ENCODE measurements around the gene SLC39A11. TPM values are rescaled to one million over a fixed set of nuclear protein-coding genes. Genes with fewer than 3 reads are reported as not detected.

SLC39A11 gene
- total RNA-seq, 1 donor from 2014 or later, result 21.5 TPM

DNA sequence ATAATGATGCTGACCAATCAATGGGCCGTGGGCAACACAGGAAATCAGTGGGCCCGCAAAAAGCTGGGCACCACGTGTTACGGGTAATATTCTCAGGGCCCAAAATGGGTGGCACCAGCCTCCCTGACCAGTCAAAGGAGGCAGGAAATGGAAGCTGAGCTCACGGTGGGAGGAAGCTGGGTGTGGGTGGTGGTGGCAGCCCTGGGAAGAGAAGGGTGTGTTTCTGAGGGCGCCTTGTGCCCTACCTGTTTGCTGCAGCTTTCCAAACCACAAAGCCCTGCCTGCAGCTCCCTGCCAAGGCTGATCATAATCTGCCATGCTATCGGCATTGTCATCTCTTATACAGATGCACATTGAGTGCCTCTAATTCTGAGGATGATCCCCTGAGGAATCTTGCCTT is 457.9 kb downstream of the SLC39A11 start:
- Histone ChIP-seq H3K27ac (ENCODE audit: low read depth, low read length) (no peak overlapping the region), H3K27me3 (ENCODE audit: insufficient read depth, low read length) (peaks cover 4% of the 10 kb centered on the region), H3K36me3 (ENCODE audit: insufficient read depth, low read length) (no peaks in the 10 kb centered on the region), H2AFZ (ENCODE audit: low read depth, low read length) (no peak overlapping the region), H3K4me3 (ENCODE audit: insufficient read depth, low read depth, low read length) (no peak overlapping the region), H3K9me3 (ENCODE audit: insufficient read depth, low read depth, low read length) (no peaks in the 10 kb centered on the region), H3K9ac (ENCODE audit: low read length) (no peak overlapping the region), H3K4me2 (ENCODE audit: low read length) (no peak overlapping the region), H3K79me2 (ENCODE audit: insufficient read depth, low read length) (no peaks in the 10 kb centered on the region), H4K20me1 (ENCODE audit: insufficient read depth, low read length) (no peaks in the 10 kb centered on the region), H3K4me1 (ENCODE audit: insufficient read depth, low read length) (peaks cover 2% of the 10 kb centered on the region)
- no peak overlapping the region for H3K4me3 Mint-ChIP-seq (ENCODE audit: unreplicated experiment)
- H3K27me3 Mint-ChIP-seq (ENCODE audit: low read depth, unreplicated experiment), result peaks cover 14% of the 10 kb centered on the region
- DNase-seq (ENCODE audit: low read depth) (no peak), FAIRE-seq (no peak)
- H3K9me3 Mint-ChIP-seq (ENCODE audit: unreplicated experiment), result peaks cover 2% of the 10 kb centered on the region
- no peak overlapping the region for H3K27ac Mint-ChIP-seq (ENCODE audit: unreplicated experiment)
- no peak for TF ChIP-seq EZH2 (IDR thresholded peaks at IDR 0.05; ENCODE audit: insufficient read depth, low read length)
- TF ChIP-seq, protein P1, sequence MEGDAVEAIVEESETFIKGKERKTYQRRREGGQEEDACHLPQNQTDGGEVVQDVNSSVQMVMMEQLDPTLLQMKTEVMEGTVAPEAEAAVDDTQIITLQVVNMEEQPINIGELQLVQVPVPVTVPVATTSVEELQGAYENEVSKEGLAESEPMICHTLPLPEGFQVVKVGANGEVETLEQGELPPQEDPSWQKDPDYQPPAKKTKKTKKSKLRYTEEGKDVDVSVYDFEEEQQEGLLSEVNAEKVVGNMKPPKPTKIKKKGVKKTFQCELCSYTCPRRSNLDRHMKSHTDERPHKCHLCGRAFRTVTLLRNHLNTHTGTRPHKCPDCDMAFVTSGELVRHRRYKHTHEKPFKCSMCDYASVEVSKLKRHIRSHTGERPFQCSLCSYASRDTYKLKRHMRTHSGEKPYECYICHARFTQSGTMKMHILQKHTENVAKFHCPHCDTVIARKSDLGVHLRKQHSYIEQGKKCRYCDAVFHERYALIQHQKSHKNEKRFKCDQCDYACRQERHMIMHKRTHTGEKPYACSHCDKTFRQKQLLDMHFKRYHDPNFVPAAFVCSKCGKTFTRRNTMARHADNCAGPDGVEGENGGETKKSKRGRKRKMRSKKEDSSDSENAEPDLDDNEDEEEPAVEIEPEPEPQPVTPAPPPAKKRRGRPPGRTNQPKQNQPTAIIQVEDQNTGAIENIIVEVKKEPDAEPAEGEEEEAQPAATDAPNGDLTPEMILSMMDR (IDR thresholded peaks at IDR 0.05; ENCODE audit: insufficient read depth, low read depth, low read length), result no peak
- H3K36me3 Mint-ChIP-seq (ENCODE audit: low read depth, unreplicated experiment), result peaks cover 5% of the 10 kb centered on the region
- no peaks in the 10 kb centered on the region for H3K4me1 Mint-ChIP-seq (ENCODE audit: low read depth, unreplicated experiment)

DNA sequence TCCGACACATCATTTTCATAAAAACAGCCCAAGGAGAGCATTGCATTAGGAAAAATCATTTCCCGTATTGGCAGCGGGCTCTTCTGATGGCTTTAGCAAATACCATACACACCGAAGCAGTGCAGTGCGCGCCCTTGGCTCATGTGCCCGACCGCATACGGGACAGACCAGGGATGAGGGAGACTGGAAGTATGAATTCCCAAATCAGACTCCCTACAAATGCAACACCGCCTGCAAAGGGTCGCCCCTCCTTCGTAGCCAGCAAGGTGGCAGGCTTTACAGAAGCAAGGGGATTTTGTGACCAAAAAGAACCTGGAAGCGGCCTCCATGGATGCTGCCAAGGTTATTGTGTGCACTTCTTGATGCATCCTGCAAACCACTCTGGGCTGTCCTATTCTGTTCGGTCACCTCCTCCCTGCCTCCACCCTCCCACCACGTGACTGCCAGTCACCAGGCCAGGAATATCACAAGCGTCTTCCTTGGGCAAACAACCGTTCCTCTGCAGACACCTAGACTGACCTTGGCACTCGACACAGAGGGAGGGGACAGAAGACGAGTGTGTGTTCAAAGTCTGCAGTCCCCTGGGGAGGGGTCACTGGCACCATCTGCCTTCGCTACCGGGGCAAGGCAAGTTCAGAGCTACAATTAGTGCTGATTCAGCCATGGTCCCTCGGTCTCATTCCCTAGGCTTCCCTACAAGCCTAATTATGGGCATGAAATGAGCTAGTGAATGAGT is 460.4 kb downstream of the SLC39A11 start:
- H3K9ac ChIP-seq (ENCODE audit: low read length), result no peak overlapping the region
- no peak for FAIRE-seq
- peaks cover 2% of the 10 kb centered on the region for H3K4me1 ChIP-seq (ENCODE audit: insufficient read depth, low read length)
- H3K27ac Mint-ChIP-seq (ENCODE audit: unreplicated experiment), result no peak overlapping the region
- no peaks in the 10 kb centered on the region for H3K4me1 Mint-ChIP-seq (ENCODE audit: low read depth, unreplicated experiment)
- peaks cover 8% of the 10 kb centered on the region for H3K27me3 ChIP-seq (ENCODE audit: insufficient read depth, low read length)
- no peaks in the 10 kb centered on the region for H3K79me2 ChIP-seq (ENCODE audit: insufficient read depth, low read length)
- TF ChIP-seq, protein P1 (IDR thresholded peaks at IDR 0.05; ENCODE audit: insufficient read depth, low read depth, low read length), result no peak
- no peak for TF ChIP-seq EZH2 (IDR thresholded peaks at IDR 0.05; ENCODE audit: insufficient read depth, low read length)
- H3K27ac ChIP-seq (ENCODE audit: low read depth, low read length), result no peak overlapping the region
- H2AFZ ChIP-seq (ENCODE audit: low read depth, low read length), result peak overlapping the region; percentile 63
- no peak overlapping the region for H3K4me3 ChIP-seq (ENCODE audit: insufficient read depth, low read depth, low read length)
- H3K4me2 ChIP-seq (ENCODE audit: low read length), result peak overlapping the region; percentile 19
- no peaks in the 10 kb centered on the region for H3K9me3 ChIP-seq (ENCODE audit: insufficient read depth, low read depth, low read length)
- H4K20me1 ChIP-seq (ENCODE audit: insufficient read depth, low read length), result no peaks in the 10 kb centered on the region
- no peak overlapping the region for H3K4me3 Mint-ChIP-seq (ENCODE audit: unreplicated experiment)
- H3K36me3 ChIP-seq (ENCODE audit: insufficient read depth, low read length), result no peaks in the 10 kb centered on the region
- no peaks in the 10 kb centered on the region for H3K36me3 Mint-ChIP-seq (ENCODE audit: low read depth, unreplicated experiment)
- H3K27me3 Mint-ChIP-seq (ENCODE audit: low read depth, unreplicated experiment), result peaks cover 11% of the 10 kb centered on the region
- DNase-seq (ENCODE audit: low read depth), result no peak
- peaks cover 14% of the 10 kb centered on the region for H3K9me3 Mint-ChIP-seq (ENCODE audit: unreplicated experiment)

DNA sequence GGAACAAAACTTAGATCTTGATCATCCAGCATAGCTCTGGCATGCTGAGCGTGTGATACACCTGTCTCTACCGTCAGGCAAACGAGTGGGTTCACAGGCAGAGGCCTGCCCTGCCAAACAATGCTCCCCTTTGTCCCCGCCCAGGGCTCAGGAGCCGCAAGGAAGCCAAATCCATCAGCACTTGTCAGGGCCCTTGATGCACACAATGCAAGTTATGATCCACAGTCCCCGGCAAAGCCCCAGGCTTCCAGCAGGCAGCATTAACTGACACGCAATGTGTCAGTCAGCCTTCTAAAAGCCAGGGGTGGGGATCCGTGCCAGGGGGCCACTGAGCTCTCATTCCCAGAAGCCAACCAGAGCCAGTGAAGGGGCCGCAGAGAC is 460.9 kb downstream of the SLC39A11 start:
- Histone ChIP-seq H3K27ac (ENCODE audit: low read depth, low read length) (no peak overlapping the region), H3K27me3 (ENCODE audit: insufficient read depth, low read length) (peaks cover 8% of the 10 kb centered on the region), H3K36me3 (ENCODE audit: insufficient read depth, low read length) (no peaks in the 10 kb centered on the region), H4K20me1 (ENCODE audit: insufficient read depth, low read length) (no peaks in the 10 kb centered on the region), H3K4me1 (ENCODE audit: insufficient read depth, low read length) (peaks cover 2% of the 10 kb centered on the region), H3K4me3 (ENCODE audit: insufficient read depth, low read depth, low read length) (no peak overlapping the region), H3K4me2 (ENCODE audit: low read length) (peak overlapping the region; percentile 19), H3K79me2 (ENCODE audit: insufficient read depth, low read length) (no peaks in the 10 kb centered on the region), H3K9ac (ENCODE audit: low read length) (no peak overlapping the region), H2AFZ (ENCODE audit: low read depth, low read length) (no peak overlapping the region), H3K9me3 (ENCODE audit: insufficient read depth, low read depth, low read length) (no peaks in the 10 kb centered on the region)
- Mint-ChIP-seq H3K36me3 (ENCODE audit: low read depth, unreplicated experiment) (no peaks in the 10 kb centered on the region), H3K9me3 (ENCODE audit: unreplicated experiment) (peaks cover 14% of the 10 kb centered on the region), H3K27ac (ENCODE audit: unreplicated experiment) (no peak overlapping the region), H3K27me3 (ENCODE audit: low read depth, unreplicated experiment) (peaks cover 10% of the 10 kb centered on the region), H3K4me1 (ENCODE audit: low read depth, unreplicated experiment) (no peaks in the 10 kb centered on the region), H3K4me3 (ENCODE audit: unreplicated experiment) (no peak overlapping the region)
- TF ChIP-seq, protein P1 (IDR thresholded peaks at IDR 0.05; ENCODE audit: insufficient read depth, low read depth, low read length), result no peak
- TF ChIP-seq EZH2 (IDR thresholded peaks at IDR 0.05; ENCODE audit: insufficient read depth, low read length), result no peak
- DNase-seq (ENCODE audit: low read depth) (no peak), FAIRE-seq (no peak)

All from astrocyte (in vitro differentiated cells and primary cell).